Astrocyte of the cerebellum (primary cell): ENCODE measurements around the gene SMG6.
"Not testable (repeated sequence)": the region's sequence is repeated elsewhere in the genome, so short reads cannot be mapped to it uniquely, and the experiment has no call there.

ENCODE experiments used
- DNase-seq: peaks from one replicate; pipeline ENCODE4 v3.0.0-alpha.2; 2011; ENCODE audit warnings: low read depth
- H3K4me3 ChIP-seq: 2 replicates; pipeline ENCODE4 v1.5.1; 2011; ENCODE audit warnings: mild to moderate bottlenecking, low read depth, low read length, moderate library complexity
- in situ Hi-C: cut with HindIII; loops from 2 replicates; pipeline ENCODE4 v1.10.0; 2017; ENCODE audit warnings: low sequenced_read_pairs
- TF ChIP-seq, protein P1 (sequence below): IDR thresholded peaks from 2 replicates; pipeline ENCODE4 v1.5.1; 2012; ENCODE audit warnings: low read length, low read depth, moderate library complexity, mild to moderate bottlenecking; ENCODE audit errors: missing control alignments

The SMG6 gene

GRCh38 chr17:2018716-2019510 lies 284.7 kb downstream of the SMG6 start:
- TF ChIP-seq, protein P1, sequence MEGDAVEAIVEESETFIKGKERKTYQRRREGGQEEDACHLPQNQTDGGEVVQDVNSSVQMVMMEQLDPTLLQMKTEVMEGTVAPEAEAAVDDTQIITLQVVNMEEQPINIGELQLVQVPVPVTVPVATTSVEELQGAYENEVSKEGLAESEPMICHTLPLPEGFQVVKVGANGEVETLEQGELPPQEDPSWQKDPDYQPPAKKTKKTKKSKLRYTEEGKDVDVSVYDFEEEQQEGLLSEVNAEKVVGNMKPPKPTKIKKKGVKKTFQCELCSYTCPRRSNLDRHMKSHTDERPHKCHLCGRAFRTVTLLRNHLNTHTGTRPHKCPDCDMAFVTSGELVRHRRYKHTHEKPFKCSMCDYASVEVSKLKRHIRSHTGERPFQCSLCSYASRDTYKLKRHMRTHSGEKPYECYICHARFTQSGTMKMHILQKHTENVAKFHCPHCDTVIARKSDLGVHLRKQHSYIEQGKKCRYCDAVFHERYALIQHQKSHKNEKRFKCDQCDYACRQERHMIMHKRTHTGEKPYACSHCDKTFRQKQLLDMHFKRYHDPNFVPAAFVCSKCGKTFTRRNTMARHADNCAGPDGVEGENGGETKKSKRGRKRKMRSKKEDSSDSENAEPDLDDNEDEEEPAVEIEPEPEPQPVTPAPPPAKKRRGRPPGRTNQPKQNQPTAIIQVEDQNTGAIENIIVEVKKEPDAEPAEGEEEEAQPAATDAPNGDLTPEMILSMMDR = no peak
- in situ Hi-C loops = no loop called here
- no peak for DNase-seq
- H3K4me3 ChIP-seq = no peak overlapping the region

- DNase-seq = no peak
- TF ChIP-seq, protein P1 = no peak
- in situ Hi-C loops = no loop called here
- no peak overlapping the region for H3K4me3 ChIP-seq
These were observed 286.2 kb downstream of the SMG6 start for GRCh38 chr17:2017274-2017941.

DNA sequence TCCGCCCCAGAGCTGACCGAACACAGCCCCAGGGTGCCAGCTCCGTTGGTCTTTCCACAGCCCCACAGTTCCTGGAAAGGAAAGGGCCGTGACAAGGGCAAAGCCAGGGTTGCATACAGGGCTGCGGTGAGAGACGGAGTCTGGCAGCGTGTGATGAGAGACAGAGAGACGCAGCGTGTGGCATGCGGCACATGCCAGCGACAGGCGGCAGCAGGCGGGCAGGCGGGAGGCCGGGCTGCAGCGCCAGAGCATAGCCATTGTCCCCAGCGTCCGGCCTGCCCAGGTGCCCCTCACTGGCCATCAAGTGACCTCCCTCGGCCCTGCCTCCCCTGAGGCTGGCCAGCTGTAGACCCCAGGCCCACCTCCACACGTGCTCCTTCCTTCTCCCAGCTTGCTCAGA lies 287.1 kb downstream of the SMG6 start:
- H3K4me3 ChIP-seq = no peak overlapping the region
- in situ Hi-C loops = no loop called here
- no peak for DNase-seq
- TF ChIP-seq, protein P1 = no peak

DNA sequence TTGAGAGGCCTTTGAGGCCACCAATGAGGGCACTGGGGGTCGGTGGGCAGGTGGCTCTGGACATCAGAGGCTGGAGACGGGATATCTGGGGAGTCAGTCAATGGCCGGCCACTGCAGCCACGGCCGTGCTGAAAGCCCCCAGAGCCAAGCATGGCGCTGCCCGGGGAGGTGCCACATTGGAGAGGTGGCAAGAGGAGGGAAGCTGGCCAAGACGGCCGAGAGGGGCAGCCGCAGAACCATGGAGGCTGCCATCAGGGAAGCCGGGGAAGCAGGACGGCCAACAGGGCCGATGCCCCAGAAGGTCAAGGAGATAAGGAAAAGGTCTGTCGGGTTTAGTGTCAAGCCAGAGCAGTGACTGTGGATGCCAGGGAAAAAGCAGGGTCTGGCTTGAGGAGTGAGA lies 288.3 kb downstream of the SMG6 start:
- DNase-seq = no peak
- TF ChIP-seq, protein P1 = no peak
- in situ Hi-C loops = no loop called here
- H3K4me3 ChIP-seq = no peak overlapping the region

- in situ Hi-C loops = no loop called here
- H3K4me3 ChIP-seq = no peak overlapping the region
- no peak for DNase-seq
- TF ChIP-seq, protein P1 = no peak
These were observed 289.6 kb downstream of the SMG6 start for GRCh38 chr17:2013994-2014317.

DNA sequence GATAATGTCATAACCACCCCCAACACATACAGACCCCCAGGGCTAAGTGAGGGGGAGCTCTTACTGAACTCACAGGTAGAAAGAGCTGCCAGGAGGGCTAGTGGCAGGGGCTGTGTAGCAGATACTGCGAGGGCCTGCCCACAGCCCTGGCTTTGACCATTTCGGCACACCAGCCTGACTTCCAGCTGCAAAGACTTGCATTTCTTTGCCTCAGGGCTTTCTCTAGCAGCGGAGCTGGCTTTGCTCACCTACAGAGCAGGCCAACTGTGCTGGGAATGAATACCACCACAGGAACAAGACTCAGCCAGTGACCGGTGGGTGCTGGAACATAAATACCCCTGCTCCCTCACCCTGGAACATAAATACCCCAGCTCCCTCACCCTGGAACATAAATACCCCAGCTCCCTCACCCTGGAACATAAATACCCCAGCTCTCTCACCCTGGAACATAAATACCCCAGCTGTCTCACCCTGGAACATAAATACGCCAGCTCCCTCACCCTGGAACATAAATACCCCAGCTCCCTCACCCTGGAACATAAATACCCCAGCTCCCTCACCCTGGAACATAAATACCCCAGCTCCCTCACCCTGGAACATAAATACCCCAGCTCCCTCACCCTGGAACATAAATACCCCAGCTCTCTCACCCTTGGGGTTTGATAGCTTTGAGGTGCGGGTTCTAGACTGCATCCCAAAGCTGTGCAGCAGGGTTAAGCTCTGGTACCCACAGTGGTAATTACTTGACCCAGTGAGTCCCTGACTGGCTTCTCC lies 290.2 kb downstream of the SMG6 start:
- H3K4me3 ChIP-seq, in situ Hi-C loops, DNase-seq: not testable (repeated sequence)
